ENCODE results near the gene IFRD2.

GRCh38 chr3:50271314-50271936 lies 20.8 kb downstream of the IFRD2 start:
- TF ChIP-seq POLR2A (IDR thresholded peaks at IDR 0.05; ENCODE audit: low read length), result no peak
- no peak for TF ChIP-seq GATA1 (IDR thresholded peaks at IDR 0.05; ENCODE audit: low read depth, low read length)
